Measurements from ENCODE around the gene POLR3H.

DNA sequence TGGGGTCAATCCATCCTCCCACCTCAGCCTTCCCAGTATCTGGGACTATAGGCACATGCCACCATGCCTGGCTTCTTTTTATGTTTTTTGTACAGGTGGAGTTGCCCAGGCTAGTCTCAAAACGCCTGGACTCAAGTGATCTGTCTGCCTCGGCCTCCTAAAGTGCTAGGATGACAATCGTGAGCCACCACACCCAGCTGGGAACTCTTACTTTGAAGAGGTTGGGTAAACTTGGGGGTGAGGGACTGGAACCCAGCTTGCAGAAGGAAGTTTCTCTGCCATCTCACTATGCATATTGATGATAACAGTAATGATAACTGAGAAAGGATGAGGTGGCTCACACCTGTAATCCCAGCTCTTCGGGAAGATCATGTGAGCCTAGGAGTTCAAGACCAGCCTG lies 39.5 kb downstream of the POLR3H start:
- TF ChIP-seq, protein P1, sequence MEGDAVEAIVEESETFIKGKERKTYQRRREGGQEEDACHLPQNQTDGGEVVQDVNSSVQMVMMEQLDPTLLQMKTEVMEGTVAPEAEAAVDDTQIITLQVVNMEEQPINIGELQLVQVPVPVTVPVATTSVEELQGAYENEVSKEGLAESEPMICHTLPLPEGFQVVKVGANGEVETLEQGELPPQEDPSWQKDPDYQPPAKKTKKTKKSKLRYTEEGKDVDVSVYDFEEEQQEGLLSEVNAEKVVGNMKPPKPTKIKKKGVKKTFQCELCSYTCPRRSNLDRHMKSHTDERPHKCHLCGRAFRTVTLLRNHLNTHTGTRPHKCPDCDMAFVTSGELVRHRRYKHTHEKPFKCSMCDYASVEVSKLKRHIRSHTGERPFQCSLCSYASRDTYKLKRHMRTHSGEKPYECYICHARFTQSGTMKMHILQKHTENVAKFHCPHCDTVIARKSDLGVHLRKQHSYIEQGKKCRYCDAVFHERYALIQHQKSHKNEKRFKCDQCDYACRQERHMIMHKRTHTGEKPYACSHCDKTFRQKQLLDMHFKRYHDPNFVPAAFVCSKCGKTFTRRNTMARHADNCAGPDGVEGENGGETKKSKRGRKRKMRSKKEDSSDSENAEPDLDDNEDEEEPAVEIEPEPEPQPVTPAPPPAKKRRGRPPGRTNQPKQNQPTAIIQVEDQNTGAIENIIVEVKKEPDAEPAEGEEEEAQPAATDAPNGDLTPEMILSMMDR (IDR thresholded peaks at IDR 0.05 in 8 of 11, conservative IDR thresholded peaks at IDR 0.05 in 3 of 11) = no peak
- TF ChIP-seq POLR2A (IDR thresholded peaks at IDR 0.05) = no peak
